ENCODE data around the gene CLDND2. TPM values are rescaled to one million over a fixed set of nuclear protein-coding genes. Genes with fewer than 3 reads are reported as not detected.

The CLDND2 gene
- total and polyA plus RNA-seq, 2 experiments from 2014 or later, result 7.7 TPM; not detected in 1

DNA sequence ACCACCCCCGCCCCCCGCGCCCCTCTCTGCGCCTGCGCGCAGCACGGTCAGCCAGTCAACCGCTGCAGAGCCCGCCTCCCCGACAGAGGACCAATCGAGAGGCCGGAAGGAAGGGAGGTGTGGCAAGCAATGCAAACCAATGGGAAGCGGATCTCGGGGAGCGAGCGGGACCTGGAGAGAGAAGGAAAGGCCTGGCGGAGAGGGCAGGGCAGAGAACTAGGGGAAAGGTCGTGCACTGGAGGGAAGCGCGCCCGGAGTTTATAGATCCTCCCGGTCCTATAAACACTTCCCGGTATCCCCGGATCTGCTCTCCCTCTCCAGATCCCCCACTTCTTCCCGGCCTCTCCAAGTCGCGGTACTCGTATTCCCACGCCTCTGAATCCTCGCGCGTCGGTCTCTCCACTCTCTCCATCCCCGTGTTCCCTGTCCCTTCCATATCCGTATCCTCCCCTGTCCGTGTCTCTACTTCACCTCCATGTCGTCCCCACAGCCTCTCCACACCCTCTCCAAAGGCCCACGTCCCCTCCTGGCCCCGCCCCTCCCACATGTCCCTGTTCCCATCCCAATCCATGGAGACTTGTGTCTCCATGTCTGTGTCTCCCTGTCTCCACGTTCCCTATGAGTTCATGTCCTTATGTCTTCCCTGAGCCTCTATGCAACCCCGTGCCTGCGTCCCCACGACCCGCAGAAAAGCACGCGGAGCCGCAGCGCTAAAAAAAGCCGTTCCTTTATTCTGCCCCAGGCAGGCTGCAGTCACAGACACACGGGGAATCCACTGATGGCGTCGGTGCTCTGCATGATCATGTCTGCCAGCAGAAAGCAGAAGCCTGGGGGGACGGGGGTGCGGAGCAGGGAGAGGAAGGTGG is 2.2 kb downstream of the CLDND2 start:
- peak overlapping the region; percentile 72 for H2AFZ ChIP-seq
- DNase-seq (ENCODE audit: low spot score), result peak; percentile 100
- peak overlapping the region; percentile 95 for H3K4me2 ChIP-seq
- H3K4me1 ChIP-seq (ENCODE audit: insufficient read depth), result peaks cover 15% of the 10 kb centered on the region; the same call in 1 of the 2 replicates
- H3K79me2 ChIP-seq (replicated peaks; ENCODE audit: insufficient read depth), result 0 out of 2 replicates have a peak, but pooled peaks cover 4% of the 10 kb centered on the region
- H4K20me1 ChIP-seq (replicated peaks; ENCODE audit: insufficient read depth), result no peaks in the 10 kb centered on the region
- H3K27me3 Mint-ChIP-seq (ENCODE audit: insufficient read depth, low read depth, poor library complexity), result peaks cover 17% of the 10 kb centered on the region
- H3K36me3 Mint-ChIP-seq (ENCODE audit: low read depth), result no peaks in the 10 kb centered on the region; the same call in 2 of the 3 replicates
- no peaks in the 10 kb centered on the region; the same call in 2 of the 3 replicates for H3K9me3 Mint-ChIP-seq
- no peaks in the 10 kb centered on the region for H3K27me3 ChIP-seq (ENCODE audit: insufficient read depth)
- H3K27ac ChIP-seq (ENCODE audit: low read depth), result peak overlapping the region; percentile 81; the same call in 1 of the 2 replicates
- H3K4me3 ChIP-seq, result peak overlapping the region; percentile 98
- H3K4me1 Mint-ChIP-seq, result peaks cover 25% of the 10 kb centered on the region
- no peaks in the 10 kb centered on the region for H3K36me3 ChIP-seq (ENCODE audit: insufficient read depth)
- peak overlapping the region; percentile 99 for H3K4me3 Mint-ChIP-seq
- no peaks in the 10 kb centered on the region for H3K9me2 ChIP-seq (ENCODE audit: insufficient read depth)
- ATAC-seq, result peak; percentile 73
- H3K27ac Mint-ChIP-seq, result peak overlapping the region; percentile 96
- H3F3A ChIP-seq (replicated peaks; ENCODE audit: low read depth), result no peaks in the 10 kb centered on the region; the same call in 1 of the 2 replicates
- TF ChIP-seq, protein P1, sequence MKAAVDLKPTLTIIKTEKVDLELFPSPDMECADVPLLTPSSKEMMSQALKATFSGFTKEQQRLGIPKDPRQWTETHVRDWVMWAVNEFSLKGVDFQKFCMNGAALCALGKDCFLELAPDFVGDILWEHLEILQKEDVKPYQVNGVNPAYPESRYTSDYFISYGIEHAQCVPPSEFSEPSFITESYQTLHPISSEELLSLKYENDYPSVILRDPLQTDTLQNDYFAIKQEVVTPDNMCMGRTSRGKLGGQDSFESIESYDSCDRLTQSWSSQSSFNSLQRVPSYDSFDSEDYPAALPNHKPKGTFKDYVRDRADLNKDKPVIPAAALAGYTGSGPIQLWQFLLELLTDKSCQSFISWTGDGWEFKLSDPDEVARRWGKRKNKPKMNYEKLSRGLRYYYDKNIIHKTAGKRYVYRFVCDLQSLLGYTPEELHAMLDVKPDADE (IDR thresholded peaks at IDR 0.05), result no peak
- TF ChIP-seq EZH2phosphoT487 (IDR thresholded peaks at IDR 0.05; ENCODE audit: unreplicated experiment) (no peak), NANOG (IDR thresholded peaks at IDR 0.05; ENCODE audit: borderline replicate concordance) (no peak), POLR2AphosphoS5 (IDR thresholded peaks at IDR 0.05; ENCODE audit: low read depth) (peak; percentile 91)

DNA sequence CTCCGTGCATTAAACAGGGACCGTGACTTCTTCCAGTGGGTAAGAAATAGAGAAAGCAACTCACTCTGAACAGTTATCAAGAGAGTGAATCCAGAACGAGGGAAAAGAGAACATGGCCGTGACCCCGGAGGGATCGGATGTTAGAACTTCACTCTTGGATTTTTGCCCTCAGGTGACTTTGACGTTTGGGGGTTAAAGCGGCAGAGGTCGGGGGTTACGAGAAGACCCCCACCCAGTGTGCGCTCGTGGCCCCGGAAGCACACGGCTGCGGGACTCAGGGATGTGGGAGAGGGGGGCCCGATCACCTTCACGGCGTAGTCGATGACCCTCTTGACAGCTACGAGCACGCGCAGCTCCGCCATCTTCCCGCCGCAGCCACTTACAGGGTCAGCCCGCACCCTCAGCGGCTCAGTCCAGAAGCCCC is 2.8 kb downstream of the CLDND2 start, which contains the start of gene ETFB:
ETFB (minus strand) TSS at position 424 of the 424 bp plus-strand sequence; CDS start at position 362, 62 bp downstream.
- no peaks in the 10 kb centered on the region; the same call in 2 of the 3 replicates for H3K36me3 Mint-ChIP-seq (ENCODE audit: low read depth)
- Histone ChIP-seq H3F3A (replicated peaks; ENCODE audit: low read depth) (no peaks in the 10 kb centered on the region; the same call in 1 of the 2 replicates), H3K4me1 (ENCODE audit: insufficient read depth) (peaks cover 15% of the 10 kb centered on the region; the same call in 1 of the 2 replicates), H3K9me2 (ENCODE audit: insufficient read depth) (no peaks in the 10 kb centered on the region), H3K27ac (ENCODE audit: low read depth) (peak within 1 kb of the TSS; percentile 81; the same call in 1 of the 2 replicates), H3K27me3 (ENCODE audit: insufficient read depth) (no peaks in the 10 kb centered on the region), H2AFZ (peak within 1 kb of the TSS; percentile 94), H3K4me3 (peak within 1 kb of the TSS; percentile 98), H3K79me2 (replicated peaks; ENCODE audit: insufficient read depth) (0 out of 2 replicates have a peak, but pooled peaks cover 4% of the 10 kb centered on the region), H3K4me2 (peak within 1 kb of the TSS; percentile 98), H4K20me1 (replicated peaks; ENCODE audit: insufficient read depth) (no peaks in the 10 kb centered on the region), H3K36me3 (ENCODE audit: insufficient read depth) (no peaks in the 10 kb centered on the region)
- peaks cover 25% of the 10 kb centered on the region for H3K4me1 Mint-ChIP-seq
- no peak for DNase-seq (ENCODE audit: low spot score)
- no peak for ATAC-seq
- TF ChIP-seq STAT1 (IDR thresholded peaks at IDR 0.05; ENCODE audit: unreplicated experiment), result no peak
- TF ChIP-seq, protein P1 (IDR thresholded peaks at IDR 0.05), result no peak
- TF ChIP-seq ZNF331 (CRISPR knock-in tag; IDR thresholded peaks at IDR 0.05; ENCODE audit: low read depth), result no peak
- TF ChIP-seq, protein P2, sequence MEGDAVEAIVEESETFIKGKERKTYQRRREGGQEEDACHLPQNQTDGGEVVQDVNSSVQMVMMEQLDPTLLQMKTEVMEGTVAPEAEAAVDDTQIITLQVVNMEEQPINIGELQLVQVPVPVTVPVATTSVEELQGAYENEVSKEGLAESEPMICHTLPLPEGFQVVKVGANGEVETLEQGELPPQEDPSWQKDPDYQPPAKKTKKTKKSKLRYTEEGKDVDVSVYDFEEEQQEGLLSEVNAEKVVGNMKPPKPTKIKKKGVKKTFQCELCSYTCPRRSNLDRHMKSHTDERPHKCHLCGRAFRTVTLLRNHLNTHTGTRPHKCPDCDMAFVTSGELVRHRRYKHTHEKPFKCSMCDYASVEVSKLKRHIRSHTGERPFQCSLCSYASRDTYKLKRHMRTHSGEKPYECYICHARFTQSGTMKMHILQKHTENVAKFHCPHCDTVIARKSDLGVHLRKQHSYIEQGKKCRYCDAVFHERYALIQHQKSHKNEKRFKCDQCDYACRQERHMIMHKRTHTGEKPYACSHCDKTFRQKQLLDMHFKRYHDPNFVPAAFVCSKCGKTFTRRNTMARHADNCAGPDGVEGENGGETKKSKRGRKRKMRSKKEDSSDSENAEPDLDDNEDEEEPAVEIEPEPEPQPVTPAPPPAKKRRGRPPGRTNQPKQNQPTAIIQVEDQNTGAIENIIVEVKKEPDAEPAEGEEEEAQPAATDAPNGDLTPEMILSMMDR (conservative IDR thresholded peaks at IDR 0.05; ENCODE audit: low read depth in 2 of 2), result no peak
- TF ChIP-seq, protein P3, sequence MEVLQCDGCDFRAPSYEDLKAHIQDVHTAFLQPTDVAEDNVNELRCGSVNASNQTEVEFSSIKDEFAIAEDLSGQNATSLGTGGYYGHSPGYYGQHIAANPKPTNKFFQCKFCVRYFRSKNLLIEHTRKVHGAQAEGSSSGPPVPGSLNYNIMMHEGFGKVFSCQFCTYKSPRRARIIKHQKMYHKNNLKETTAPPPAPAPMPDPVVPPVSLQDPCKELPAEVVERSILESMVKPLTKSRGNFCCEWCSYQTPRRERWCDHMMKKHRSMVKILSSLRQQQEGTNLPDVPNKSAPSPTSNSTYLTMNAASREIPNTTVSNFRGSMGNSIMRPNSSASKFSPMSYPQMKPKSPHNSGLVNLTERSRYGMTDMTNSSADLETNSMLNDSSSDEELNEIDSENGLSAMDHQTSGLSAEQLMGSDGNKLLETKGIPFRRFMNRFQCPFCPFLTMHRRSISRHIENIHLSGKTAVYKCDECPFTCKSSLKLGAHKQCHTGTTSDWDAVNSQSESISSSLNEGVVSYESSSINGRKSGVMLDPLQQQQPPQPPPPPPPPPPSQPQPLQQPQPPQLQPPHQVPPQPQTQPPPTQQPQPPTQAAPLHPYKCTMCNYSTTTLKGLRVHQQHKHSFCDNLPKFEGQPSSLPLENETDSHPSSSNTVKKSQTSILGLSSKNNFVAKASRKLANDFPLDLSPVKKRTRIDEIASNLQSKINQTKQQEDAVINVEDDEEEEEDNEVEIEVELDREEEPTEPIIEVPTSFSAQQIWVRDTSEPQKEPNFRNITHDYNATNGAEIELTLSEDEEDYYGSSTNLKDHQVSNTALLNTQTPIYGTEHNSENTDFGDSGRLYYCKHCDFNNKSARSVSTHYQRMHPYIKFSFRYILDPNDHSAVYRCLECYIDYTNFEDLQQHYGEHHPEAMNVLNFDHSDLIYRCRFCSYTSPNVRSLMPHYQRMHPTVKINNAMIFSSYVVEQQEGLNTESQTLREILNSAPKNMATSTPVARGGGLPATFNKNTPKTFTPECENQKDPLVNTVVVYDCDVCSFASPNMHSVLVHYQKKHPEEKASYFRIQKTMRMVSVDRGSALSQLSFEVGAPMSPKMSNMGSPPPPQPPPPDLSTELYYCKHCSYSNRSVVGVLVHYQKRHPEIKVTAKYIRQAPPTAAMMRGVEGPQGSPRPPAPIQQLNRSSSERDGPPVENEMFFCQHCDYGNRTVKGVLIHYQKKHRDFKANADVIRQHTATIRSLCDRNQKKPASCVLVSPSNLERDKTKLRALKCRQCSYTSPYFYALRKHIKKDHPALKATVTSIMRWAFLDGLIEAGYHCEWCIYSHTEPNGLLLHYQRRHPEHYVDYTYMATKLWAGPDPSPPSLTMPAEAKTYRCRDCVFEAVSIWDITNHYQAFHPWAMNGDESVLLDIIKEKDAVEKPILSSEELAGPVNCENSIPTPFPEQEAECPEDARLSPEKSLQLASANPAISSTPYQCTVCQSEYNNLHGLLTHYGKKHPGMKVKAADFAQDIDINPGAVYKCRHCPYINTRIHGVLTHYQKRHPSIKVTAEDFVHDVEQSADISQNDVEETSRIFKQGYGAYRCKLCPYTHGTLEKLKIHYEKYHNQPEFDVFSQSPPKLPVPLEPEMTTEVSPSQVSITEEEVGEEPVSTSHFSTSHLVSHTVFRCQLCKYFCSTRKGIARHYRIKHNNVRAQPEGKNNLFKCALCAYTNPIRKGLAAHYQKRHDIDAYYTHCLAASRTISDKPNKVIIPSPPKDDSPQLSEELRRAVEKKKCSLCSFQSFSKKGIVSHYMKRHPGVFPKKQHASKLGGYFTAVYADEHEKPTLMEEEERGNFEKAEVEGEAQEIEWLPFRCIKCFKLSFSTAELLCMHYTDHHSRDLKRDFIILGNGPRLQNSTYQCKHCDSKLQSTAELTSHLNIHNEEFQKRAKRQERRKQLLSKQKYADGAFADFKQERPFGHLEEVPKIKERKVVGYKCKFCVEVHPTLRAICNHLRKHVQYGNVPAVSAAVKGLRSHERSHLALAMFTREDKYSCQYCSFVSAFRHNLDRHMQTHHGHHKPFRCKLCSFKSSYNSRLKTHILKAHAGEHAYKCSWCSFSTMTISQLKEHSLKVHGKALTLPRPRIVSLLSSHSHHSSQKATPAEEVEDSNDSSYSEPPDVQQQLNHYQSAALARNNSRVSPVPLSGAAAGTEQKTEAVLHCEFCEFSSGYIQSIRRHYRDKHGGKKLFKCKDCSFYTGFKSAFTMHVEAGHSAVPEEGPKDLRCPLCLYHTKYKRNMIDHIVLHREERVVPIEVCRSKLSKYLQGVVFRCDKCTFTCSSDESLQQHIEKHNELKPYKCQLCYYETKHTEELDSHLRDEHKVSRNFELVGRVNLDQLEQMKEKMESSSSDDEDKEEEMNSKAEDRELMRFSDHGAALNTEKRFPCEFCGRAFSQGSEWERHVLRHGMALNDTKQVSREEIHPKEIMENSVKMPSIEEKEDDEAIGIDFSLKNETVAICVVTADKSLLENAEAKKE (CRISPR knock-in tag; IDR thresholded peaks at IDR 0.05), result no peak
- no peaks in the 10 kb centered on the region; the same call in 2 of the 3 replicates for H3K9me3 Mint-ChIP-seq
- H3K27ac Mint-ChIP-seq, result peak within 1 kb of the TSS; percentile 96
- peak within 1 kb of the TSS; percentile 99 for H3K4me3 Mint-ChIP-seq
- H3K27me3 Mint-ChIP-seq (ENCODE audit: insufficient read depth, low read depth, poor library complexity), result peaks cover 16% of the 10 kb centered on the region

Measured in GM23338 (cell line).